Spinal cord (tissue), 10 donors: ENCODE results near the gene SPATS2L. TPM values are rescaled to one million over a fixed set of nuclear protein-coding genes. Genes with fewer than 3 reads are reported as not detected.

Experiments used
- DNase-seq, 6 donors: peaks; one replicate each; pipeline versions ENCODE4 v3.0.0 to v3.0.0-alpha.2; 2013 to 2015; ENCODE audit warnings: low spot score in 6 of 6, low read depth in 4 of 6
- H3K27ac ChIP-seq: one replicate; pipeline ENCODE4 v1.5.1; 2013; ENCODE audit warnings: low read depth, low read length, control low read depth
- H3K27me3 ChIP-seq: one replicate; pipeline ENCODE4 v1.6.1; 2013; ENCODE audit warnings: low read length; ENCODE audit not compliant: control insufficient read depth, insufficient read depth
- H3K36me3 ChIP-seq: one replicate; pipeline ENCODE4 v1.6.1; 2013; ENCODE audit warnings: low read length; ENCODE audit not compliant: control insufficient read depth, insufficient read depth
- H3K4me1 ChIP-seq: one replicate; pipeline ENCODE4 v1.6.1; 2013; ENCODE audit warnings: low read length; ENCODE audit not compliant: control insufficient read depth, insufficient read depth
- H3K4me3 ChIP-seq: one replicate; pipeline ENCODE4 v1.5.1; 2013; ENCODE audit warnings: low read depth, low read length, control low read depth
- H3K9me3 ChIP-seq: one replicate; pipeline ENCODE4 v1.6.1; 2013; ENCODE audit warnings: low read length; ENCODE audit not compliant: control insufficient read depth, insufficient read depth
- WGBS: methylation state at CpG from one replicate; pipeline ENCODE4 v1.1.5; 2013; ENCODE audit warnings: missing lambda C conversion rate; ENCODE audit not compliant: insufficient coverage; 5-methylcytosine and 5-hydroxymethylcytosine counted together
- polyA plus RNA-seq, 2 donors: library from polyadenylated mRNA; unstranded; fragments of 120-200 nt; gene quantifications; one replicate each; pipeline ENCODE4 v1.2.1, GENCODE V29; 2013; ENCODE audit not compliant: insufficient read length in 2 of 2
- total RNA-seq, 2 donors: library from RNA; depleted of rRNA in 1 of 2; stranded (reverse); fragments of 120-200 nt in 1 of 2; fragments of >200 nt in 1 of 2; gene quantifications; one replicate each; pipeline versions ENCODE4 v1.2.3 to v1.2.4, GENCODE V29; 2013 to 2014
- donor health status: healthy.

SPATS2L gene
- total and polyA plus RNA-seq, 4 donors = 75.3 to 144 (median 108) TPM

DNA sequence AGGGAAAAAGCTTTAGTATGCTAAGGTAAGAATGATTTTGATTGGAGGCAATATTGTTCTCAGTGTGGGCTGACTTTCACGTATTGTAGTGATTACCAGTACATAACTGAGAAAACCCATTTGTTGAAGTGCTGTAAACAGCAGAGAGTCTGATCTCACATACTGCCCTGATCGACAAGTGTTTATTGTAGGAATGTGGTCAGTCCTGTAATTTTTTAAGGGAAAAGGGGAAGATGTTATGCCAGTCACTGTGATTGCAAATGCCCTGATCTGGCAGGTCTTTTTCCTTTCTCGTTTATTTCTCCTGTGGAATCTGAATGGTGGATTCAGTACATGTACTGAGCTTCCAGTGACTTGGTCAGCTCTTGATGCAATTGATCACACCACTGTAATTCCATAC lies 11.5 kb downstream of the SPATS2L start:
- DNase-seq = no peak
- Histone ChIP-seq H3K27ac (no peak overlapping the region), H3K27me3 (no peaks in the 10 kb centered on the region), H3K4me1 (peaks cover 4% of the 10 kb centered on the region), H3K36me3 (no peaks in the 10 kb centered on the region), H3K9me3 (no peaks in the 10 kb centered on the region), H3K4me3 (no peak overlapping the region)
- WGBS = 22% methylated on average over 2 of the region's 3 CpGs

DNA sequence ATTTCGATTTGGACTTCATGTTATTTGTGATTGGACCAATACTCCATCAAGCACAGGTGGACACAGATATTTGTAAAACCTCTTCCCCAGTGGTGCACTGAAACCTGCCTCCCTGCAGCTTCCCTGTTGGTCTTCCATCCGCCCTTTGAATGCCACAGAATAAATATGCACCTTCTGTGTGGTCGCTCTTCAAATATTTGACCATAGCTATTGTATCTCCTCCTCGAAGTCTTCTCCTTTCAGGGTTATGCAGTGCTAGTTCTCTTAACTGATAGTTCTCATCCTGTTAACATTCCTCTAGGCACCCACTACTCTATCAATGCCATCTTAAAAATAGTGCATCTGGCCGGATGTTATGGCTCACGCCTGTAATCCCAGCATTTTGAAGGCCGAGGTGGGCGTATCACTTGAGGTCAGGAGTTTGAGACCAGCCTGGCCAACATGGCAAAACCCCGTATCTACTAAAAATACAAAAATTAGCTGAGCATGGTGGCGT lies 12.5 kb downstream of the SPATS2L start:
- no peaks in the 10 kb centered on the region for H3K9me3 ChIP-seq
- 73% methylated on average over 4 of the region's 10 CpGs for WGBS
- DNase-seq = no peak
- H3K4me1 ChIP-seq = peaks cover 4% of the 10 kb centered on the region
- no peaks in the 10 kb centered on the region for H3K36me3 ChIP-seq
- H3K27ac ChIP-seq = no peak overlapping the region
- no peak overlapping the region for H3K4me3 ChIP-seq
- no peaks in the 10 kb centered on the region for H3K27me3 ChIP-seq

DNA sequence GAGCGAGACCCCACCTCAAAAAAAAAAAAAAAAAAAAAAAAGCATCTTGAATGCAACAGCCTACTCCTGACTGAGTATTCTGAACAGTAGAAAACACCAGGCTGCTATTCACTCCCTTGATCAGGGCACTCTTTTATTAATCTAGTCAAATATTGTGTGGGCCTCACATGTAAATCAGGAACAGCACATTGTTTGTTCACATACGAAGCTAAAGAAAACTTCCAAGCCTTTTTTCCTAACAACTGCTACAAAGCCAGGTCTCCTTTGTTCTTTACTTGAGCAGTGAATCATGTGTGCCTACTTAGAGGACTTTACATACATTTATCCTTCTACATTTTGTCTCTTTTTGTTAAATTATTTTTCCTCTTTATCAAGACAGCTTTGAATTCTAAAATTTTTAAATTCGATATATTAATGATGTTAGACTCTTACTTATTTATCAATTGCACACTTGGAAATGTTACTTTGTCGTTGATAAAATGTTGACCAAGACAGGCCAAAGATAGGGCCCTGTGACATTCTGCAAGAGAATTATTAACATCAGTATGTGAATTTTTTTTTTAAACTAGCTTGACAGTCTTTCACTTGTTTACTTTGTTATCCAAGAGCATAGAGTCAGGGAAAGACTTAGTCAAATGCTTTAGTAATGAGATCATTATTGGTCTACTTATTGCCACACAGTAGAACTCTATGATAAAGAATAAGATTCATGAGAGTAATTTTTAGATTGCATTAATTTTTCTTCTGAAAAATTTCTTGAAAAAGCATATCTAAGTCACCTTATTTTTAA lies 13.2 kb downstream of the SPATS2L start:
- Histone ChIP-seq H3K27ac (peak overlapping the region; percentile 65), H3K9me3 (no peaks in the 10 kb centered on the region), H3K4me3 (no peak overlapping the region), H3K27me3 (no peaks in the 10 kb centered on the region), H3K36me3 (no peaks in the 10 kb centered on the region), H3K4me1 (peaks cover 4% of the 10 kb centered on the region)
- no CpG with 5 or more reads among the region's 4 CpGs for WGBS
- DNase-seq = no peak

DNA sequence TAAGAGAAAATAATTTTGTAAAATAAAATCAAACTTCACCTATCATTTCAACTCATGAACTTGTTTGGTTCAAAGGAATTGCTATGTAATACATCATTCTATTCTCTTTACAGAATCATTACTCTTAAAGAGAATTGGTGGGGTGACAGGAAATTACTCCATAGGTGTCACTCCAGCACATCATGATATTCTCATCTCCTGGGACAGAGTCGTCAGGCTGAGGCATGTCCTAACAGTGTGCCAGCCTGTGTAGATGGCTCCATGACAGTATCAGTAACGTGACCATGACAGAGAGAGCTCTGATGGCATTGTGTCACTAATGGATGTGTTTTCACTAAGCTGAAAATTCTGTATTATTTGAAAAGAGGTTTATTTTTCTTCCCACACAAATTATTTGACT lies 13.9 kb downstream of the SPATS2L start:
- no peak overlapping the region for H3K4me3 ChIP-seq
- H3K4me1 ChIP-seq = peaks cover 4% of the 10 kb centered on the region
- H3K9me3 ChIP-seq = no peaks in the 10 kb centered on the region
- WGBS = no CpG with 5 or more reads among the region's 2 CpGs
- no peaks in the 10 kb centered on the region for H3K27me3 ChIP-seq
- no peaks in the 10 kb centered on the region for H3K36me3 ChIP-seq
- DNase-seq = no peak
- peak overlapping the region; percentile 16 for H3K27ac ChIP-seq

DNA sequence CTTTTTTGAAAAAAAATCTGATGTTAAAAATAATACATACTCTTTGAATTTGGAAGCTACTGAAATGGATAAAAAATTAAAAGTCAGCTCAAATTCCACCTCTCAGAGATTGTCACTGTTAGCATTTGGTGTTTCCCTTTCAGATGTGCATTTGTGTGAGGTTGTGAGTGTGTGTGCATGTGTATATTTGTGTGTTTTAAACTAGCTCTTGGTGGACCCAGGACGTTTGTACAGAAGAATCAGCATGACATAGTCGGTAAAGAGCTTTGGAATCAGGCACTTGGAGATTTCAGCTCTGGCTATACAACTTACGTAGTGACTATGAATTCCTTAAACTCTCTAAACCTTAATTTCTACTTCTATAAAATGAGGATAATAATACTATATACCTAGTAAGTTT lies 14.5 kb downstream of the SPATS2L start:
- H3K36me3 ChIP-seq = no peaks in the 10 kb centered on the region
- no peaks in the 10 kb centered on the region for H3K27me3 ChIP-seq
- H3K4me3 ChIP-seq = no peak overlapping the region
- H3K4me1 ChIP-seq = peaks cover 4% of the 10 kb centered on the region
- no peak overlapping the region for H3K27ac ChIP-seq
- no CpG with 5 or more reads among the region's 3 CpGs for WGBS
- DNase-seq = no peak
- H3K9me3 ChIP-seq = no peaks in the 10 kb centered on the region

DNA sequence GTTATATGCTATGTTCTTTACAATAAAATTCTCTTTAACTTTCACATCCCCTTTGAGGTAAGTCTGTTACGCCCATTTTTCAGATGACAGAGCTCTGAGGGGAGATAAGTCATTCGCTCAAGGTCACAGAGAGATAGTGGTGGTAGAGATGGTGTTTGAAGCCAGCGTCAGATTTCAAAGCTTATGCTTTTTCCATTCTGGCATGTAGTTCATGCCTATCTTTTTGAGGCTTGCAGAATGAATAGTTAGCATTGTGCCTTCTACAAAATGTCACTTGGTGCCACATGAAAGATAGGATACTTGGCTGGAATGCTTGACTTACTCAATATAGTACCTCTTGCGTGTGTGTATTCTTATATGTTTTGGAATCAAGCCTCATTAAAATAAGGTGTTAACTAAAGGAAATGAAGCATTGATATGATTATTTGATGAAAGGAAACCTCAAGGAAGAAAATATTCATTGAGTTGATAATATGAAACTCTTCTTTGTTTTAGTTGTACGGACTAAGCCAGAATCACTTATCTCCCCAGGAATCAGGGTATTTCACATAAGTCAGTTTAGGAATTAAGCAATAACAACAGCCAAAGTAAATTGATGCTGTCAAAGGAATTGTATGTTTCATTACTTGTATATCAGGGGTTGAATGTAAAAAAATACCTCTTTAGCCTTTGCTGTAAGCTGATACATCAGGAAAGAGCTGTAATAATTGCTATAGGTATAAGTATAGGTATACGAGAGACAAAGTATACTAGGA lies 15.5 kb downstream of the SPATS2L start:
- Histone ChIP-seq H3K27me3 (no peaks in the 10 kb centered on the region), H3K4me1 (peaks cover 4% of the 10 kb centered on the region), H3K36me3 (no peaks in the 10 kb centered on the region), H3K4me3 (no peak overlapping the region), H3K9me3 (no peaks in the 10 kb centered on the region), H3K27ac (peak overlapping the region; percentile 25)
- no peak for DNase-seq
- 52% methylated on average over 3 of the region's 6 CpGs for WGBS

DNA sequence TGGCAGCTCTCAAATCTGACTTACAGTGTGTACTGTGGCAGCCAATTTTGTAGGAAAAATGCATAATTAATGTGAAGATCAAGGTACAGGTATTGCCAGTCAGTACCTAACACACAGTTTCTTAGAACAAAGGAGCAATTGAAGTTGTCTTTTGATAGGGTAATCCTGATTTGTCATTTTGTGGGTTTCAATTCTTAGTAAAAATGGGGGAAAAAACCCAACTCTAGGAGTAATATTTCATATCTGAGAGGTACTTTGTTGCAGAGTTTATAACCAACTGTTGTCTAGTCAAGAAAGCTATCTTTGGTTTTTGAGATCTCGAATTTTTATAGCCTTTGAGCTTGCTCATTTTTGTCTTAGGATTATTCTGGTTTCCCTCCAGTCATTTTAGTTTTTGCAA lies 16.1 kb downstream of the SPATS2L start:
- DNase-seq = no peak
- no peak overlapping the region for H3K4me3 ChIP-seq
- peaks cover 4% of the 10 kb centered on the region for H3K4me1 ChIP-seq
- no peak overlapping the region for H3K27ac ChIP-seq
- no CpG with 5 or more reads among the region's 1 CpG for WGBS
- no peaks in the 10 kb centered on the region for H3K27me3 ChIP-seq
- no peaks in the 10 kb centered on the region for H3K9me3 ChIP-seq
- H3K36me3 ChIP-seq = no peaks in the 10 kb centered on the region

DNA sequence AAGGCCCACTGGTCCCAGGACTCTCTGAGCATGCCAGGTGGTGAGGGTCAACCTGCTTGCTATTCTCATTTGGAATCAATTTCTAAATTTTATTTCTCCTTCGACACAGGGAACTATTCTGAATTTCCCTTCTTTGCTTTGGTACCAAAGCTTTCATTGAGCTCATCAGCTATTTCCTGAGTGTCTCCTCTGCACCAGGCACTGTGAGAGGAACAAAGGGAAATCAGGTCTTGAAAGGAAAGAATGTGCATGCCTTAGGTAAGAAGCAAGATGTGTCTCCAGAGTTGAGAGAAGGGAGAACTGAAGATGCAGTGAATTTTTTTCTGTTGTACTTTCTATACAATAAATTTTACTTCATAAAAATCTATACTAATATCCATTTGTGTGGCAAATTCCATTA lies 17.9 kb downstream of the SPATS2L start:
- Histone ChIP-seq H3K4me3 (no peak overlapping the region), H3K27me3 (no peaks in the 10 kb centered on the region), H3K36me3 (peaks cover 2% of the 10 kb centered on the region), H3K27ac (no peak overlapping the region), H3K9me3 (no peaks in the 10 kb centered on the region), H3K4me1 (peaks cover 2% of the 10 kb centered on the region)
- no CpG with 5 or more reads among the region's 1 CpG for WGBS
- DNase-seq = no peak

DNA sequence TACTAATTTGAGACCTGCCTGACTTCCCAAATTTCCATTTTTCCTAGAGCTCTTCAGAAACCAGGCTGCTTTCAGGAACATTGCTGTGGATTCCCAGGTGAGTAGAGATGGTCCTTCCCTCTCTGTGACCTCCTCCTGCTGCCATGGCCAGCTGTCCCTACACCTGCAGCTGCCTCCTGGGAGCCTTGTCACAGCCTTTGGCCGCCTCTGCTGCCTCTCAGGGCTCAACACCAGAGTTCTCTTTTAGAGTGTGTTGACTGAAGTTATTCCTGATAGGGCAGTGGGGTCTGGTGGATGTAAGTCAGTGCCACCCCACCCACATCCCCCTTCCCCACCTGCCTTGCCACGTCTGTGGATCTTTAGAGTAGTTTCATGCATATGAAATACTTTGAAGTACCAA lies 22.9 kb downstream of the SPATS2L start:
- Histone ChIP-seq H3K36me3 (peaks cover 2% of the 10 kb centered on the region), H3K4me1 (peaks cover 4% of the 10 kb centered on the region), H3K27me3 (no peaks in the 10 kb centered on the region), H3K9me3 (no peaks in the 10 kb centered on the region), H3K4me3 (no peak overlapping the region), H3K27ac (no peak overlapping the region)
- WGBS = no CpG with 5 or more reads among the region's 2 CpGs
- DNase-seq = no peak

DNA sequence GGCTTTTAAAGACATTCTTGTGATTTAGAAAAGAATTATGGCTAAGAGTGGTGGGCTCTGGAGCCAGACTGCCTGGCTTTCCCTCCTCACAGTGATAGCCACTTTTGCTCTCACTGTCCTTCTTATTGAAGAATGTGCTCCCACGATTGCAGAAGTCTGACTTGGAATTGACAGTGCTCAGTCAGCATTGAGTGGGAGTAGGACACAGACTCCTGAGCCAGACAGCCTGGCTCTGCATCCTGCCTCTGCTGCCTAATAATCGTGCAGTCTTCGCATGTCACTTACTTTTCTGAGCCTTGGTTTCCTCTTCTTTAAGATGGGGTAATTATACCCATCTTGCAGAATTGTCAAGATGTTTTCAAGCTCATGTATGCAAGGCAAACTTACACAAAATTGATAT lies 23.3 kb downstream of the SPATS2L start:
- no peak overlapping the region for H3K4me3 ChIP-seq

More for the DNA sequence above, 23.3 kb downstream of the SPATS2L start:
- WGBS = 80% methylated on average over 1 of the region's 3 CpGs
- no peak overlapping the region for H3K27ac ChIP-seq
- H3K27me3 ChIP-seq = no peaks in the 10 kb centered on the region
- no peaks in the 10 kb centered on the region for H3K9me3 ChIP-seq
- H3K4me1 ChIP-seq = peaks cover 4% of the 10 kb centered on the region
- peaks cover 2% of the 10 kb centered on the region for H3K36me3 ChIP-seq
- DNase-seq = no peak
